Mesenchymal stem cell (in vitro differentiated cells and primary cell): Measurements from ENCODE around the gene TBCK.

Source experiments
- DNase-seq: peaks from one replicate; pipeline ENCODE4 v3.0.0-alpha.2; 2013
- H2AFZ ChIP-seq: one replicate; pipeline ENCODE4 v1.6.1; 2013; ENCODE audit warnings: low read depth, mild to moderate bottlenecking, control low read depth, inconsistent platforms, low read length, moderate library complexity
- H2AK5ac ChIP-seq: 2 replicates; pipeline ENCODE4 v1.6.1; 2013; ENCODE audit warnings: low read length, moderate library complexity, mild to moderate bottlenecking, inconsistent platforms; ENCODE audit not compliant: severe bottlenecking
- H2BK120ac ChIP-seq: one replicate; pipeline ENCODE4 v1.6.1; 2013; ENCODE audit warnings: low read depth, mild to moderate bottlenecking, inconsistent platforms, low read length, moderate library complexity
- H2BK12ac ChIP-seq, 2 experiments: one replicate each; pipeline ENCODE4 v1.6.1; 2013; ENCODE audit warnings: inconsistent platforms in 2 of 2, low read length in 2 of 2, mild to moderate bottlenecking in 2 of 2, moderate library complexity in 2 of 2, control low read depth in 1 of 2
- H2BK15ac ChIP-seq: one replicate; pipeline ENCODE4 v1.6.1; 2013; ENCODE audit warnings: mild to moderate bottlenecking, low read depth, inconsistent platforms; ENCODE audit not compliant: poor library complexity, severe bottlenecking
- H2BK5ac ChIP-seq: 2 replicates; pipeline ENCODE4 v1.6.1; 2013; ENCODE audit warnings: low read depth, mild to moderate bottlenecking, low read length, control low read depth, inconsistent platforms; ENCODE audit not compliant: poor library complexity, severe bottlenecking
- H3K14ac ChIP-seq, 2 experiments: one replicate each; pipeline ENCODE4 v1.6.1; 2013; ENCODE audit warnings: inconsistent platforms in 2 of 2, low read length in 2 of 2, control low read depth in 1 of 2, mild to moderate bottlenecking in 1 of 2, moderate library complexity in 1 of 2
- H3K18ac ChIP-seq, 2 experiments: one replicate each; pipeline ENCODE4 v1.6.1; 2013; ENCODE audit warnings: inconsistent platforms in 2 of 2, low read length in 2 of 2, control low read depth in 1 of 2, low read depth in 1 of 2, mild to moderate bottlenecking in 1 of 2
- H3K23ac ChIP-seq, 2 experiments: one replicate each; pipeline ENCODE4 v1.6.1; 2013; ENCODE audit warnings: inconsistent platforms in 2 of 2, low read length in 2 of 2, mild to moderate bottlenecking in 2 of 2, moderate library complexity in 2 of 2, control low read depth in 1 of 2
- H3K27ac ChIP-seq: 2 replicates; pipeline ENCODE4 v1.5.1; 2013; ENCODE audit warnings: mild to moderate bottlenecking, moderate library complexity, low read length, control low read depth, inconsistent platforms; ENCODE audit not compliant: poor library complexity, severe bottlenecking
- H3K27me3 ChIP-seq, 2 experiments: 2 replicates each; pipeline versions ENCODE4 v1.6.1 to v1.7.0; 2013; ENCODE audit warnings: low read length in 2 of 2, mild to moderate bottlenecking in 2 of 2, moderate library complexity in 2 of 2, control low read depth in 1 of 2, inconsistent platforms in 1 of 2; ENCODE audit not compliant: control insufficient read depth in 1 of 2, insufficient read depth in 1 of 2
- H3K36me3 ChIP-seq, 2 experiments: 2 replicates each; pipeline versions ENCODE4 v1.6.1 to v1.7.0; 2013; ENCODE audit warnings: low read length in 2 of 2, control low read depth in 1 of 2, inconsistent platforms in 1 of 2, low read depth in 1 of 2, mild to moderate bottlenecking in 1 of 2; ENCODE audit not compliant: insufficient read depth in 2 of 2, control insufficient read depth in 1 of 2
- H3K4ac ChIP-seq, 2 experiments: one replicate each; pipeline ENCODE4 v1.6.1; 2013; ENCODE audit warnings: inconsistent platforms in 2 of 2, low read length in 2 of 2, mild to moderate bottlenecking in 2 of 2, moderate library complexity in 2 of 2, control low read depth in 1 of 2, low read depth in 1 of 2
- H3K4me1 ChIP-seq: 2 replicates; pipeline ENCODE4 v1.6.1; 2013; ENCODE audit warnings: low read depth, low read length, control low read depth; ENCODE audit not compliant: control insufficient read depth, insufficient read depth
- H3K4me2 ChIP-seq: 2 replicates; pipeline ENCODE4 v1.6.1; 2013; ENCODE audit warnings: low read length, mild to moderate bottlenecking, inconsistent platforms; ENCODE audit not compliant: poor library complexity, severe bottlenecking
- H3K4me3 ChIP-seq, 2 experiments: 2 replicates each; pipeline versions ENCODE4 v1.5.1 to v1.7.0; 2013; ENCODE audit warnings: low read length in 2 of 2, mild to moderate bottlenecking in 2 of 2, control low read depth in 1 of 2, low read depth in 1 of 2; ENCODE audit not compliant: insufficient read depth in 1 of 2
- H3K79me1 ChIP-seq: replicated peaks from 2 replicates; pipeline ENCODE4 v1.6.1; 2013; ENCODE audit warnings: mild to moderate bottlenecking, control low read depth, low read length, inconsistent platforms; ENCODE audit not compliant: poor library complexity, severe bottlenecking
- H3K9ac ChIP-seq: 2 replicates; pipeline ENCODE4 v1.7.0; 2013; ENCODE audit warnings: mild to moderate bottlenecking, low read length, moderate library complexity
- H3K9me3 ChIP-seq: 2 replicates; pipeline ENCODE4 v1.7.0; 2013; ENCODE audit warnings: mild to moderate bottlenecking, low read length; ENCODE audit not compliant: control insufficient read depth
- H4K8ac ChIP-seq: one replicate; pipeline ENCODE4 v1.6.1; 2013; ENCODE audit warnings: inconsistent platforms, mild to moderate bottlenecking, low read length, moderate library complexity
- H4K91ac ChIP-seq: one replicate; pipeline ENCODE4 v1.6.1; 2013; ENCODE audit warnings: mild to moderate bottlenecking, low read length, inconsistent platforms
- whole genome bisulfite sequencing: methylation state at CpG from one replicate; pipeline ENCODE4 v1.1.7; 2013; ENCODE audit warnings: mixed read lengths; 5-methylcytosine and 5-hydroxymethylcytosine counted together

The TBCK gene

GRCh38 chr4:106010761-106011160 lies 305.2 kb downstream of the TBCK start:
- no peak for DNase-seq
- Histone ChIP-seq H2AFZ (no peak overlapping the region), H3K18ac (no peak overlapping the region), H2BK12ac (no peak overlapping the region), H3K27me3 (no peaks in the 10 kb centered on the region), H3K27ac (no peak overlapping the region), H3K9me3 (peaks cover 34% of the 10 kb centered on the region), H3K14ac (no peak overlapping the region), H2BK15ac (no peak overlapping the region), H2BK5ac (no peak overlapping the region), H3K79me1 (no peaks in the 10 kb centered on the region), H3K9ac (no peak overlapping the region), H3K4ac (no peak overlapping the region), H3K4me3 (no peak overlapping the region), H4K8ac (no peak overlapping the region), H3K4me1 (no peaks in the 10 kb centered on the region), H2AK5ac (no peak overlapping the region), H4K91ac (no peak overlapping the region), H3K4me2 (no peak overlapping the region), H2BK120ac (no peak overlapping the region), H3K36me3 (no peaks in the 10 kb centered on the region), H3K23ac (no peak overlapping the region)
- 90% methylated on average over 2 of the region's 2 CpGs for WGBS

GRCh38 chr4:106002994-106003393 lies 313.0 kb downstream of the TBCK start:
- WGBS: 95% methylated on average over 1 of the region's 2 CpGs
- peaks cover 4% of the 10 kb centered on the region for H3K4me1 ChIP-seq
- no peaks in the 10 kb centered on the region for H3K36me3 ChIP-seq
- no peak overlapping the region for H2BK120ac ChIP-seq
- no peak overlapping the region for H2AFZ ChIP-seq
- no peak overlapping the region for H3K4me3 ChIP-seq
- no peak overlapping the region for H3K18ac ChIP-seq
- no peak overlapping the region for H3K23ac ChIP-seq
- no peak overlapping the region for H3K4ac ChIP-seq
- no peak overlapping the region for H3K4me2 ChIP-seq
- H3K14ac ChIP-seq: no peak overlapping the region
- H2AK5ac ChIP-seq: no peak overlapping the region
- H3K9me3 ChIP-seq: no peaks in the 10 kb centered on the region
- H4K91ac ChIP-seq: no peak overlapping the region
- H2BK5ac ChIP-seq: no peak overlapping the region
- no peak overlapping the region for H3K9ac ChIP-seq
- H3K79me1 ChIP-seq: no peaks in the 10 kb centered on the region
- no peak overlapping the region for H2BK15ac ChIP-seq
- no peak overlapping the region for H2BK12ac ChIP-seq
- no peaks in the 10 kb centered on the region for H3K27me3 ChIP-seq
- peak overlapping the region; percentile 25 for H3K27ac ChIP-seq
- DNase-seq: no peak
- no peak overlapping the region for H4K8ac ChIP-seq

GRCh38 chr4:105998171-105999063 lies 317.6 kb downstream of the TBCK start:
- no peak overlapping the region for H3K4ac ChIP-seq
- H2BK15ac ChIP-seq: no peak overlapping the region
- H3K79me1 ChIP-seq: no peaks in the 10 kb centered on the region
- no peak overlapping the region for H4K91ac ChIP-seq
- H3K23ac ChIP-seq: no peak overlapping the region
- H3K4me2 ChIP-seq: no peak overlapping the region
- no peak overlapping the region for H2BK12ac ChIP-seq
- no peak overlapping the region for H2BK120ac ChIP-seq
- no peaks in the 10 kb centered on the region for H3K36me3 ChIP-seq
- no peaks in the 10 kb centered on the region for H3K27me3 ChIP-seq
- peaks cover 8% of the 10 kb centered on the region for H3K4me1 ChIP-seq
- H2BK5ac ChIP-seq: no peak overlapping the region
- H2AFZ ChIP-seq: no peak overlapping the region
- H3K14ac ChIP-seq: no peak overlapping the region
- H3K9me3 ChIP-seq: no peaks in the 10 kb centered on the region
- H3K18ac ChIP-seq: no peak overlapping the region
- peak overlapping the region; percentile 73 for H3K27ac ChIP-seq
- no peak overlapping the region for H3K9ac ChIP-seq
- DNase-seq: no peak
- no peak overlapping the region for H4K8ac ChIP-seq
- H3K4me3 ChIP-seq: no peak overlapping the region
- 72% methylated on average over 6 of the region's 7 CpGs for WGBS
- H2AK5ac ChIP-seq: no peak overlapping the region

- Histone ChIP-seq H3K4me3 (no peak overlapping the region), H3K4me2 (no peak overlapping the region), H3K79me1 (no peaks in the 10 kb centered on the region), H3K9me3 (no peaks in the 10 kb centered on the region), H2BK5ac (no peak overlapping the region), H3K14ac (no peak overlapping the region), H3K27me3 (no peaks in the 10 kb centered on the region), H3K4ac (no peak overlapping the region), H3K4me1 (peaks cover 11% of the 10 kb centered on the region), H3K18ac (peak overlapping the region in 1 of 2 experiments; percentile 28), H2AK5ac (peak overlapping the region; percentile 55), H3K27ac (no peak overlapping the region), H4K91ac (no peak overlapping the region), H3K36me3 (no peaks in the 10 kb centered on the region), H3K9ac (no peak overlapping the region), H2BK120ac (no peak overlapping the region), H2BK15ac (no peak overlapping the region), H2BK12ac (no peak overlapping the region), H2AFZ (no peak overlapping the region), H4K8ac (no peak overlapping the region), H3K23ac (no peak overlapping the region)
- WGBS: 67% methylated on average over 7 of the region's 7 CpGs
- peak; percentile 26 for DNase-seq
These were observed 319.2 kb downstream of the TBCK start for GRCh38 chr4:105996845-105997244.
